Endodermal cell (in vitro differentiated cells): Measurements from ENCODE around the gene UQCC5. TPM values are rescaled to one million over a fixed set of nuclear protein-coding genes. Genes with fewer than 3 reads are reported as not detected.

Experiments used
- DNase-seq: peaks from one replicate; pipeline ENCODE4 v3.0.0-alpha.2; 2017
- H3K27ac ChIP-seq: 2 replicates; pipeline ENCODE4 v1.5.1; 2013; ENCODE audit warnings: mild to moderate bottlenecking, low read depth, low read length, moderate library complexity
- H3K27me3 ChIP-seq: 2 replicates; pipeline ENCODE4 v1.6.1; 2013; ENCODE audit warnings: mild to moderate bottlenecking, low read length, moderate library complexity; ENCODE audit not compliant: insufficient read depth, control insufficient read depth, poor library complexity, severe bottlenecking
- H3K36me3 ChIP-seq: 2 replicates; pipeline ENCODE4 v1.7.0; 2013; ENCODE audit warnings: mild to moderate bottlenecking, low read length, moderate library complexity; ENCODE audit not compliant: control insufficient read depth, insufficient read depth
- H3K4me1 ChIP-seq: one replicate; pipeline ENCODE4 v1.7.0; 2013; ENCODE audit warnings: low read length; ENCODE audit not compliant: control insufficient read depth, insufficient read depth
- H3K4me3 ChIP-seq: 2 replicates; pipeline ENCODE4 v1.5.1; 2013; ENCODE audit warnings: mild to moderate bottlenecking, low read length, moderate library complexity
- H3K9ac ChIP-seq: 2 replicates; pipeline ENCODE4 v1.6.1; 2013; ENCODE audit warnings: mild to moderate bottlenecking, low read length, moderate library complexity; ENCODE audit not compliant: poor library complexity, severe bottlenecking; ENCODE audit errors: extremely low read depth
- H3K9me3 ChIP-seq: 2 replicates; pipeline ENCODE4 v1.6.1; 2013; ENCODE audit warnings: mild to moderate bottlenecking, low read length, moderate library complexity; ENCODE audit not compliant: control insufficient read depth
- H3K27ac Mint-ChIP-seq: 2 replicates; pipeline ENCODE4 v1.8.0; 2020; ENCODE audit warnings: mixed read lengths
- H3K27me3 Mint-ChIP-seq: 2 replicates; pipeline ENCODE4 v1.8.0; 2021; ENCODE audit warnings: mild to moderate bottlenecking, mixed read lengths; ENCODE audit not compliant: insufficient read depth
- H3K36me3 Mint-ChIP-seq: 2 replicates; pipeline ENCODE4 v1.8.0; 2020; ENCODE audit warnings: low read depth, mixed read lengths
- H3K4me1 Mint-ChIP-seq: 2 replicates; pipeline ENCODE4 v1.8.0; 2020; ENCODE audit warnings: mixed read lengths
- H3K4me3 Mint-ChIP-seq: 2 replicates; pipeline ENCODE4 v1.8.0; 2020; ENCODE audit warnings: mild to moderate bottlenecking, moderate library complexity, mixed read lengths
- H3K9me3 Mint-ChIP-seq: 2 replicates; pipeline ENCODE4 v1.8.0; 2020; ENCODE audit warnings: mild to moderate bottlenecking, mixed read lengths
- WGBS, 2 experiments: methylation state at CpG; one replicate each; pipeline versions ENCODE4 v1.1.5 to v1.1.7; 2013; ENCODE audit warnings: missing lambda C conversion rate in 2 of 2, mixed read lengths in 1 of 2; ENCODE audit not compliant: insufficient coverage in 1 of 2, insufficient read length in 1 of 2; 5-methylcytosine and 5-hydroxymethylcytosine counted together
- total RNA-seq, 2 donors: library from RNA; stranded (reverse); fragmentation: NEBNext Ultra II Directional in 1 of 2; extraction: Animal tissue kit (Norgen Biotek cat#: 25700) in 1 of 2; gene quantifications; 2 replicates in 1 of 2; 3 replicates in 1 of 2; pipeline ENCODE4 v1.2.1, GENCODE V29; 2021
- TF ChIP-seq, protein P1 (sequence below): fragments of 200-600 bp; sonication (generic); conservative IDR thresholded peaks from 2 replicates; pipeline ENCODE4 v1.5.0; 2021; ENCODE audit warnings: antibody characterized with exemption, mild to moderate bottlenecking

The UQCC5 gene
- total RNA-seq, 2 donors from 2014 or later: 28.1 to 34.1 TPM

DNA sequence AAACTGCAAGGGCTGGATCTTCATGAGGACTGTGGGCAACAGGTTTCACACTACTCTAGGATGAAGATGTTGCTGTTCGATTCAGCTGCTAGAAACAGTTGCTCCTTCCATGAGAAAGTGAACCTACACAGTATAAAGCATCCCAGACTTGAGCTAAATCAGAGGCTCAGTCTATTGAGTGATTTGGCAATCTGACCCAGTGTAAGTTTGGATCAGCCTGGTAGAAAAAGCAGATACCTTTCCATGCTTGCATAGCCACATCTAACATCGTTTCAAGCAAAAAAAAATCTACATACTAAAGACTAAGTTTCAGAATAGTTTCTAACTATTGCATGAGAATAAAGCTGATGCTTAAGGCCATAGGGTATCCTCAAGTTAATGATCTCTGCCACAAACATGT lies 4.6 kb downstream of the UQCC5 start:
- H3K9me3 Mint-ChIP-seq: no peaks in the 10 kb centered on the region
- H3K4me1 ChIP-seq: no peaks in the 10 kb centered on the region
- H3K27me3 Mint-ChIP-seq: no peaks in the 10 kb centered on the region
- no peak overlapping the region for H3K4me3 Mint-ChIP-seq
- H3K4me3 ChIP-seq: no peak overlapping the region
- no peaks in the 10 kb centered on the region for H3K27me3 ChIP-seq
- DNase-seq: no peak
- H3K9ac ChIP-seq: no peak overlapping the region
- WGBS, 2 experiments: 87 to 100% methylated on average over 1 to 2 of the region's 2 CpGs
- no peak overlapping the region for H3K27ac ChIP-seq
- TF ChIP-seq, protein P1, sequence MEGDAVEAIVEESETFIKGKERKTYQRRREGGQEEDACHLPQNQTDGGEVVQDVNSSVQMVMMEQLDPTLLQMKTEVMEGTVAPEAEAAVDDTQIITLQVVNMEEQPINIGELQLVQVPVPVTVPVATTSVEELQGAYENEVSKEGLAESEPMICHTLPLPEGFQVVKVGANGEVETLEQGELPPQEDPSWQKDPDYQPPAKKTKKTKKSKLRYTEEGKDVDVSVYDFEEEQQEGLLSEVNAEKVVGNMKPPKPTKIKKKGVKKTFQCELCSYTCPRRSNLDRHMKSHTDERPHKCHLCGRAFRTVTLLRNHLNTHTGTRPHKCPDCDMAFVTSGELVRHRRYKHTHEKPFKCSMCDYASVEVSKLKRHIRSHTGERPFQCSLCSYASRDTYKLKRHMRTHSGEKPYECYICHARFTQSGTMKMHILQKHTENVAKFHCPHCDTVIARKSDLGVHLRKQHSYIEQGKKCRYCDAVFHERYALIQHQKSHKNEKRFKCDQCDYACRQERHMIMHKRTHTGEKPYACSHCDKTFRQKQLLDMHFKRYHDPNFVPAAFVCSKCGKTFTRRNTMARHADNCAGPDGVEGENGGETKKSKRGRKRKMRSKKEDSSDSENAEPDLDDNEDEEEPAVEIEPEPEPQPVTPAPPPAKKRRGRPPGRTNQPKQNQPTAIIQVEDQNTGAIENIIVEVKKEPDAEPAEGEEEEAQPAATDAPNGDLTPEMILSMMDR: no peak
- peak overlapping the region; percentile 15 for H3K27ac Mint-ChIP-seq
- H3K36me3 ChIP-seq: peaks cover 43% of the 10 kb centered on the region
- peaks cover 27% of the 10 kb centered on the region for H3K36me3 Mint-ChIP-seq
- H3K9me3 ChIP-seq: no peaks in the 10 kb centered on the region
- H3K4me1 Mint-ChIP-seq: peaks cover 17% of the 10 kb centered on the region

DNA sequence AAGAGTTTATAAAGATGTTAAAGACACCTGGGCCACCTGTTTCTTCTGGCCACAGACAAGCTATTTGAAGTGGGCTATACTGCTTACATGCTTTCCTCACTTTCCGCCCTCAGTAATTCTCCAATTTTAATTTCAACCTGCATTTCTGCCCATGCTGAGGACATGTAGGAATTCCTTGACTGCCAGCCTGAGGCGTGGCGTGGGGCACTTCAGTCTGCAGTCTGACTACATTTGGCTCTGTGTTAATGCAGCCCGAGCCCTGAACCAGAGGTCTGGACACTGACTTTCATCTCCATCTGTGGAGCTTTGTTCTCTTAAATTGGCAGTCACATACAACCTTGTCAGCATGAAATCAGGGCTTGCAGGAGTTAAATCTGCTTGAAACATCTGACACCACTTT lies 8.5 kb downstream of the UQCC5 start:
- Histone ChIP-seq H3K27ac (no peak overlapping the region), H3K9me3 (no peaks in the 10 kb centered on the region), H3K27me3 (no peaks in the 10 kb centered on the region), H3K4me3 (no peak overlapping the region), H3K4me1 (no peaks in the 10 kb centered on the region), H3K9ac (no peak overlapping the region), H3K36me3 (peaks cover 67% of the 10 kb centered on the region)
- peak overlapping the region; percentile 56 for H3K27ac Mint-ChIP-seq
- no peaks in the 10 kb centered on the region for H3K9me3 Mint-ChIP-seq
- peaks cover 35% of the 10 kb centered on the region for H3K36me3 Mint-ChIP-seq
- 92 to 98% methylated on average over 4 of the region's 4 CpGs for WGBS, 2 experiments
- H3K4me1 Mint-ChIP-seq: no peaks in the 10 kb centered on the region
- TF ChIP-seq, protein P1: no peak
- no peak overlapping the region for H3K4me3 Mint-ChIP-seq
- no peaks in the 10 kb centered on the region for H3K27me3 Mint-ChIP-seq
- DNase-seq: no peak

DNA sequence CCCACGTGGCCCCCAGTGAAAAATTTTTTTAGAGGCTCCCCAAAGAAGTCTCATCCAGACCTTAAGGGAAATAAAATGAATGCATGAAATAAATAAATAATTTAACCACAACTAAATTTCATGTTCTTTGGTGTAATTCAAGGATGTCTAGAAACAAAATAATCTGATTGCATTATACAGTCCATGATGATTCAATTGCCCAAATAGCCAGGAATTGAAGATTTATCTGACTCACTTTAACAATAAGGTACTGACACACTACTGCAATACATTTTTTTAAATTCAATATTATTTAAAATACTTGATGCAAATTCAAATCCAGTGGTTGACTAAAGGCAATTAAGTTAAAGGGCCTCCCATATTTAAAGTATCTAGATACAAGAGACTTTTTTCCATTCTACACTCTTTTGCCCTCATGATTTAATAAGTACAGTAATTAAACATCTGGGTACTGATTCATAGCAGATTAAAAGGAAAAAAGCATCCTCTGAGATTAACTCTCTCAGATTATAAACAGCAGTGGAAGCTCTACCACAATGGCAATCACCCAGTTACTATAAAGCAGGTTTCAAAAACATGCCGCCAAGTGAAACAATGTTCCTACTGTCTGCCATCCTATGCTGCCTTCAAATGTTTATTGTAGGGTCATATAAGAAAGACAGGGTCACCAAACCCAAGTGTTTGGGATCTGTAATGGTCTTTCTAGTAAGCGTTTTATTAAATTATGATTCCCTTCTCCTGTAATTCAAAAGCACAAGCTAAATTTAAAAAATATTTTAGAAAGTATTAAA lies 9.9 kb downstream of the UQCC5 start:
- no peaks in the 10 kb centered on the region for H3K27me3 Mint-ChIP-seq
- H3K27ac Mint-ChIP-seq: no peak overlapping the region
- 100% methylated on average over 1 to 3 of the region's 3 CpGs for WGBS, 2 experiments
- TF ChIP-seq, protein P1: no peak
- Histone ChIP-seq H3K4me1 (no peaks in the 10 kb centered on the region), H3K9me3 (no peaks in the 10 kb centered on the region), H3K27ac (peak overlapping the region; percentile 18), H3K36me3 (peaks cover 64% of the 10 kb centered on the region), H3K9ac (no peak overlapping the region), H3K4me3 (no peak overlapping the region), H3K27me3 (no peaks in the 10 kb centered on the region)
- H3K36me3 Mint-ChIP-seq: peaks cover 31% of the 10 kb centered on the region
- no peak for DNase-seq
- no peaks in the 10 kb centered on the region for H3K4me1 Mint-ChIP-seq
- no peaks in the 10 kb centered on the region for H3K9me3 Mint-ChIP-seq
- H3K4me3 Mint-ChIP-seq: no peak overlapping the region
